GM10248 (cell line): ENCODE results near the gene ANKRD16.
A peak's percentile ranks its signal among the peaks of the same experiment; 100 is the strongest.
"Not testable (repeated sequence)": the region's sequence is repeated elsewhere in the genome, so short reads cannot be mapped to it uniquely, and the experiment has no call there.

Experiments used
- CTCF ChIA-PET: fragments of 300-600 bp; sonication (Branson Sonifier 250); formaldehyde crosslinking; extraction: SDS; loops from one replicate; lab custom pipeline; 2021; ENCODE audit warnings: antibody characterized with exemption; lab: Yijun Ruan, JAX
- POLR2A ChIA-PET: fragments of 350-650 bp; sonication (Branson Sonifier 250); formaldehyde crosslinking; extraction: SDS; loops from one replicate; lab custom pipeline; 2020; ENCODE audit warnings: antibody characterized with exemption; lab: Yijun Ruan, JAX
- DNase-seq: peaks from one replicate; pipeline ENCODE4 v3.0.0; 2012; ENCODE audit errors: extremely low spot score
- TF ChIP-seq, protein P1 (sequence below): IDR thresholded peaks from 2 replicates; pipeline ENCODE4 v1.5.1; 2012; ENCODE audit warnings: mild to moderate bottlenecking, low read depth; ENCODE audit errors: extremely low read depth, missing control alignments, control extremely low read depth

The ANKRD16 gene

GRCh38 chr10:5827841-5828240 lies 61.9 kb downstream of the ANKRD16 start:
- no peak for DNase-seq
- TF ChIP-seq, protein P1, sequence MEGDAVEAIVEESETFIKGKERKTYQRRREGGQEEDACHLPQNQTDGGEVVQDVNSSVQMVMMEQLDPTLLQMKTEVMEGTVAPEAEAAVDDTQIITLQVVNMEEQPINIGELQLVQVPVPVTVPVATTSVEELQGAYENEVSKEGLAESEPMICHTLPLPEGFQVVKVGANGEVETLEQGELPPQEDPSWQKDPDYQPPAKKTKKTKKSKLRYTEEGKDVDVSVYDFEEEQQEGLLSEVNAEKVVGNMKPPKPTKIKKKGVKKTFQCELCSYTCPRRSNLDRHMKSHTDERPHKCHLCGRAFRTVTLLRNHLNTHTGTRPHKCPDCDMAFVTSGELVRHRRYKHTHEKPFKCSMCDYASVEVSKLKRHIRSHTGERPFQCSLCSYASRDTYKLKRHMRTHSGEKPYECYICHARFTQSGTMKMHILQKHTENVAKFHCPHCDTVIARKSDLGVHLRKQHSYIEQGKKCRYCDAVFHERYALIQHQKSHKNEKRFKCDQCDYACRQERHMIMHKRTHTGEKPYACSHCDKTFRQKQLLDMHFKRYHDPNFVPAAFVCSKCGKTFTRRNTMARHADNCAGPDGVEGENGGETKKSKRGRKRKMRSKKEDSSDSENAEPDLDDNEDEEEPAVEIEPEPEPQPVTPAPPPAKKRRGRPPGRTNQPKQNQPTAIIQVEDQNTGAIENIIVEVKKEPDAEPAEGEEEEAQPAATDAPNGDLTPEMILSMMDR, result no peak
- ChIA-PET POLR2A (no interaction called here), CTCF (no interaction called here)

GRCh38 chr10:5826511-5826910 lies 63.2 kb downstream of the ANKRD16 start:
- POLR2A ChIA-PET, DNase-seq: not testable (repeated sequence)
- CTCF ChIA-PET, result interaction anchor here (1.1 to 1.5 kb wide), 2 partner anchors 9 to 11 kb away, joined by 3 to 4 read pairs; no protein-coding TSS in a partner anchor

DNA sequence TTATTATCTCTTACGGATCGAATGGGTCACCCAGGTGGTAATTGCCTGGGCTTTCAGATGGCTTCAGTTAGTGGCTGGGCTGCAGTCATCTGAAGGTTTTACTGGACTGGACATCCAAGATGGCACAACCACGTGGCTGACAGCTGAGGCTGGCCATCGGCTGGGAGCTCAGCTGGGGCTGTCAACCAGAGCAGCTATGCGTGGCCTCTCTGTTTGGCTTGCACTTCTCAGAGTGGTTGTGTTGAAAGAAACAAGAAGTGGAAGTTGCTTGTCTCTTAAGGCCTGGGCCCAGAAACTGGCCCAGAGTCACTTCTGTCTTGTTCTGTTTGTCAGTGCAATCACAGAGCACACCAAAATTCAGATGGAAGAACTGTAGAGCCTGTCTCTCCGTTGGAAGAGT lies 70.8 kb downstream of the ANKRD16 start:
- DNase-seq, result peak; percentile 44
- TF ChIP-seq, protein P1, result no peak
- ChIA-PET POLR2A (interaction anchor here (0.7 kb wide), 1 partner anchor 24 kb away, joined by 3 read pairs; no protein-coding TSS in a partner anchor), CTCF (interaction anchor here (1.3 to 3.2 kb wide), 7 partner anchors 12 to 107 kb away, joined by 3 to 12 read pairs (median 7); partner anchors contain the start of genes ANKRD16 and FBH1)

DNA sequence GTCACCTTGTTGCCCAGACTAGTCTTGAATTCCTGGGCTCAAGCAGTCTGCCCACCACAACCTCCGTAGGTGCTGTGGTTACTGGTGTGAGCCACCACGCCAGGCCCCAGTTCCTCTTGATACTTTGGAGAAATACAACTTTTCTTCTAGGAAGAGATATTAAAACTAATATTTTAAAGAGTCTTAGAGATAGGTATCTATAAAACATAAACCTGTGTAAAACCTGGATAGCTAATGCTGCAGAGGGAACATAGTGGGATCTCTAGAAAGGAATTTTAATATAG lies 71.7 kb downstream of the ANKRD16 start:
- TF ChIP-seq, protein P1, result no peak
- ChIA-PET CTCF (interaction anchor here (0.7 to 3.2 kb wide), 6 partner anchors 9 to 45 kb away, joined by 3 to 12 read pairs (median 6); no protein-coding TSS in a partner anchor), POLR2A (no interaction called here)
- DNase-seq, result no peak

DNA sequence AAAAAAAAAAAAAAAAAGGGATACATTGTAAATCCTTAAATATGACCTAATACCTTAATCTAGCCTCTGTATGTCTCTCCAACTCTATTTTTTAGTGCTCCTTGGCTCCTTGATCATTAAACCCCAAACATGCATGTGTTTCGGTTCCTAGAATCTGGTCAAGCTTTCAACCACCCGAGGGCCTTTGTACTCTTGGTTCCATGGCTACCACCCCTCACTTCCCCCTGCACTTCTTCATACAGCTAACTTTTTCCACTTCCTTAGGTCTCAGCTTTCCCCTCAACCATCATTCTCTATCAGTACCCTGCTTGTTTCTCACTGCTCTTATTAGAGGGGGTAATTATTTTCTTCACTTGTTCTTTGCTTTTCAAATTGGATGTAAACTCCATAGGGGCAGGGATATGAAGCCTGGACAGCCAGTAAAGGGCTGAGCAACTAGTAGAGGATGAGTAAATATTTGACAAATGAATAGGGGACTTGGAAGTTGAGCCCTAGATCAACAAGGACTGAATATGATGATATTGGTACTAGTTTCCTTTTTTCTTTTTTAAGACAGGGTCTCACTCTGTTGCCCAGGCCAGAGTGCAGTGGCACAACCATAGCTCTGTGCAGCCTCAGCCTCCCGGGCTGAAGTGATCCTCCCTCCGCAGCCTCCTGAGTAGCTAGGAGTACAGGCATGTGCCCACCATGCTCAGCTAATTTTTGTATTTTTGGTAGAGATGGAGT lies 72.2 kb downstream of the ANKRD16 start:
- ChIA-PET POLR2A (interaction anchor here (0.6 to 0.8 kb wide), 2 partner anchors 72 to 1559 kb away, joined by 3 to 4 read pairs; partner anchors contain the start of genes ANKRD16 and FBH1), CTCF (interaction anchor here (0.7 to 2.5 kb wide), 6 partner anchors 9 to 36 kb away, joined by 3 to 12 read pairs (median 4); no protein-coding TSS in a partner anchor)
- DNase-seq, result peak; percentile 52
- TF ChIP-seq, protein P1, result no peak

DNA sequence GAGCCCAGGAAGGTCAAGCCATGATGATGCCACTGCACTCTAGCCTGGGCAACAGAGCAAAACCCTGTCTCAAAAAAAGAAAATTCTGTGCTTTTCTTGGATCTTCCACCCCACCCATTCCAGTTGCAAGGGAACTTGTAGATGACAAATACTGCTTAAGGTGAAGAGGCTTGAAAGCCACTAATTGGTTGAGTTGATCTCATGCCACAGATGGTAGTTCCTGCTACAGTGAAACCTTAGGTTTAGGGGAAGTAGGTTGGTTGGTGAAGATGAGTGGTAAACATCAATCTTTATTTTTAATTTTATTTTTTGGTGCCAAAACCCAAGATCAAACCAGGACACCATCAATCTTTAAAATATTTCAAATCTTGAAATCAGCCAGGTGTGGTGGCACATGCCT lies 73.5 kb downstream of the ANKRD16 start:
- DNase-seq, result no peak
- POLR2A ChIA-PET, result interaction anchor here (0.6 to 0.7 kb wide), 2 partner anchors 10 to 28 kb away, joined by 5 to 7 read pairs; no protein-coding TSS in a partner anchor
- CTCF ChIA-PET, result no interaction called here
- TF ChIP-seq, protein P1, result no peak
